Neural progenitor cell (in vitro differentiated cells): ENCODE measurements around the gene RBM12.

Source experiments
- EZH2 ChIP-seq: fragments of 200-600 bp; sonication (generic); IDR thresholded peaks from 2 replicates; pipeline ENCODE4 v1.6.1; 2017; ENCODE audit warnings: antibody characterized with exemption, mild to moderate bottlenecking, moderate library complexity
- EZH2phosphoT487 ChIP-seq: fragments of 200-600 bp; sonication (generic); IDR thresholded peaks from 2 replicates; pipeline ENCODE4 v1.6.1; 2017; ENCODE audit warnings: antibody characterized with exemption
- TF ChIP-seq, protein P1 (sequence below): fragments of 200-600 bp; sonication (generic); IDR thresholded peaks from 2 replicates; pipeline ENCODE4 v1.5.1; 2017; ENCODE audit warnings: antibody characterized with exemption, mild to moderate bottlenecking

- TF ChIP-seq, protein P1, sequence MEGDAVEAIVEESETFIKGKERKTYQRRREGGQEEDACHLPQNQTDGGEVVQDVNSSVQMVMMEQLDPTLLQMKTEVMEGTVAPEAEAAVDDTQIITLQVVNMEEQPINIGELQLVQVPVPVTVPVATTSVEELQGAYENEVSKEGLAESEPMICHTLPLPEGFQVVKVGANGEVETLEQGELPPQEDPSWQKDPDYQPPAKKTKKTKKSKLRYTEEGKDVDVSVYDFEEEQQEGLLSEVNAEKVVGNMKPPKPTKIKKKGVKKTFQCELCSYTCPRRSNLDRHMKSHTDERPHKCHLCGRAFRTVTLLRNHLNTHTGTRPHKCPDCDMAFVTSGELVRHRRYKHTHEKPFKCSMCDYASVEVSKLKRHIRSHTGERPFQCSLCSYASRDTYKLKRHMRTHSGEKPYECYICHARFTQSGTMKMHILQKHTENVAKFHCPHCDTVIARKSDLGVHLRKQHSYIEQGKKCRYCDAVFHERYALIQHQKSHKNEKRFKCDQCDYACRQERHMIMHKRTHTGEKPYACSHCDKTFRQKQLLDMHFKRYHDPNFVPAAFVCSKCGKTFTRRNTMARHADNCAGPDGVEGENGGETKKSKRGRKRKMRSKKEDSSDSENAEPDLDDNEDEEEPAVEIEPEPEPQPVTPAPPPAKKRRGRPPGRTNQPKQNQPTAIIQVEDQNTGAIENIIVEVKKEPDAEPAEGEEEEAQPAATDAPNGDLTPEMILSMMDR, result no peak
- no peak for TF ChIP-seq EZH2
- no peak for TF ChIP-seq EZH2phosphoT487
These were observed 53.2 kb downstream of the RBM12 start for GRCh38 chr20:35611482-35611881.
